Stomach (tissue), 9 donors: ENCODE measurements around the gene RGS19. TPM values are rescaled to one million over a fixed set of nuclear protein-coding genes. Genes with fewer than 3 reads are reported as not detected.
A peak's percentile ranks its signal among the peaks of the same experiment; 100 is the strongest.

ENCODE experiments used
- DNase-seq, 2 donors: peaks; one replicate each; pipeline versions ENCODE4 v3.0.0 to v3.0.0-alpha.2; 2013 to 2019
- H3K27ac ChIP-seq, 5 donors: fragments of 200-600 bp in 4 of 5; sonication (generic) in 4 of 5; one replicate each; pipeline ENCODE4 v1.5.1; 2013 to 2019; ENCODE audit warnings: mild to moderate bottlenecking in 1 of 5, moderate library complexity in 1 of 5
- H3K27me3 ChIP-seq, 3 donors: fragments of 200-600 bp; sonication (generic); one replicate each; pipeline ENCODE4 v1.5.1; 2017 to 2019; ENCODE audit warnings: mixed run types in 1 of 3
- H3K36me3 ChIP-seq, 4 donors: fragments of 200-600 bp; sonication (generic); 1 replicate in 3 of 4; 2 replicates in 1 of 4; pipeline ENCODE4 v1.5.1; 2016 to 2019
- H3K4me1 ChIP-seq, 4 donors: fragments of 200-600 bp; sonication (generic); one replicate each; pipeline ENCODE4 v1.5.1; 2016 to 2019
- H3K4me3 ChIP-seq, 4 donors: fragments of 200-600 bp; sonication (generic) in 3 of 4; one replicate each; pipeline ENCODE4 v1.5.1; 2016 to 2019; ENCODE audit warnings: mild to moderate bottlenecking in 1 of 4
- H3K9me3 ChIP-seq, 4 donors: fragments of 200-600 bp; sonication (generic); one replicate each; pipeline ENCODE4 v1.5.1; 2016 to 2019
- EP300 ChIP-seq: sonication (generic); formaldehyde crosslinking; IDR thresholded peaks from one replicate; pipeline ENCODE4 v1.6.1; 2017; ENCODE audit warnings: antibody characterized with exemption
- POLR2A ChIP-seq, 4 donors: fragments of 450-650 bp; IDR thresholded peaks; one replicate each; pipeline ENCODE4 v1.6.1; 2016; ENCODE audit warnings: antibody characterized with exemption in 4 of 4, control low read depth in 2 of 4, mild to moderate bottlenecking in 1 of 4, moderate library complexity in 1 of 4
- POLR2AphosphoS5 ChIP-seq, 3 donors: sonication (generic); formaldehyde crosslinking; IDR thresholded peaks; one replicate each; pipeline ENCODE4 v1.6.1; 2016; ENCODE audit warnings: antibody characterized with exemption in 3 of 3
- WGBS, 5 donors: extraction: QIAGEN DNeasy Blood & Tissue Kit in 3 of 5; methylation state at CpG; one replicate each; pipeline versions ENCODE4 v1.1.5 to v1.1.7; 2013 to 2018; 5-methylcytosine and 5-hydroxymethylcytosine counted together
- intact Hi-C: fragments of 100-400 bp; cut with DNase I; formaldehyde crosslinking; loops from one replicate; pipeline ENCODE4 v1.15.1; 2023; ENCODE audit warnings: low total_unique reads
- polyA plus RNA-seq, 3 donors: library from polyadenylated mRNA; stranded (reverse); fragments of 200-250 nt; gene quantifications; one replicate each; pipeline ENCODE4 v1.2.3, GENCODE V29; 2013
- total RNA-seq, 5 donors: library from RNA; depleted of rRNA; stranded (reverse); fragments of >200 nt; gene quantifications; one replicate each; pipeline versions ENCODE4 v1.1.0 to v1.2.3, GENCODE V29; 2014 to 2016
- TF ChIP-seq, protein P1 (sequence below), 7 experiments: fragments of 450-650 bp in 4 of 7; fragments of 200-600 bp in 3 of 7; sonication (generic) in 3 of 7; IDR thresholded peaks; one replicate each; pipeline ENCODE4 v1.5.1; 2016 to 2019; ENCODE audit warnings: antibody characterized with exemption in 7 of 7, control low read depth in 2 of 7, mild to moderate bottlenecking in 1 of 7
- donor health status: healthy with polysubstance abuse.
- donor health status: Bipolar disorder and iron deficiency.
- donor health status: healthy.

Gene RGS19
- total and polyA plus RNA-seq, 8 donors, result 3.1 to 17.2 (median 10.1) TPM; not detected in 3

DNA sequence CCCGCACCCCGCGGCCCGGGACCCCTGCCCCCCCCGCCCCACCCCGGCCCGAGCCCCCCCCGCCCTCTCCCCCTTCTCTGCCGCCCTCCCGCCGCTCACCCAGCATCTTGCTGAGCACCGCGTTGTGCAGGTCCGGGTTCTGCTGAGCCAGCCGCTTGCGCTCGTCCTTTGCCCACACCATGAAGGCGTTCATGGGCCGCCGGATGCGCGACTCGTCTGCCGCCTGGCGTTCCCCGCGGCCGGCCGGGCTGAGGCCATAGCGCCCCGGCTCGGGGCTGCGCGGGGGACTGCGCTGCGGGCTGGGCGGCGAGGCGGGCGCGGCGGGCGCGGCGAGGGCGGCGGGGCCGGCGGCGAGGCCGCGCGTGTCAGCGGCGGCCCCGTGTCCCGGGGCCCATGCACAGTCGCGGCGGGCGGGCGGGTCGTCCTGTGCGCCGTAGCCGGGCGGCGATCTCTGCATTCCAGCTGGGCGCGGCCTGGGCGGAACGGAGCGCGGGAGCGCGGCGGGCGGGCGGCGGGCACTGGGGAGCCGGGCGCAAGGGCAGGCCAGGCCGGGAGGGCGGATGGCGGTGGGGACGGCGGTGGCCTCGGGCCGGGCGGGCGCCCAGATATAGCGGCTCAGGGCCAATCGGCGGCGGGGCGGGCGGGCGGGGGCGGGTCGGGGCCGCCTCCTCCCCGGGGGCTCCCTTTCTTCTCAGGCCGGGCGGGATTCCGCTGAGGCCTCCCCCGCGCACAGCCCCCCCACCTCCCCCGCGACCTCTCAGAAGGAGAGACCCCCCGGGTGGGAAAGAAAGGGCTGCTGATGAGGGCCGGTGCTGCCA lies 30.0 kb downstream of the RGS19 start, which contains the start of gene SOX18:
Gene SOX18 (minus strand): TSS at position 580 of the 818 bp plus-strand sequence. CDS start 123 bp downstream, at position 457.
- peak within 1 kb of the TSS; percentile 18 to 79 (median 66) for H3K27ac ChIP-seq
- WGBS, 5 donors, result 0 to 12% (median 2%) methylated on average over 5 to 102 of the region's 111 CpGs

GRCh38 chr20:64048402-64049044 lies 30.8 kb downstream of the RGS19 start:
- Histone ChIP-seq H3K4me1 (peaks cover 17 to 24% (median 19%) of the 10 kb centered on the region in 4 donors), H3K36me3 (no peaks in the 10 kb centered on the region), H3K4me3 (peak overlapping the region; percentile 24 to 47 (median 35)), H3K27ac (peak overlapping the region in 1 of 5 donors; percentile 44), H3K27me3 (peaks cover 33 to 99% (median 76%) of the 10 kb centered on the region in 3 donors), H3K9me3 (no peaks in the 10 kb centered on the region)
- 3 to 8% (median 4%) methylated on average over 9 to 101 of the region's 101 CpGs; no CpG with 5 or more reads in 1 of the 5 donors for WGBS, 5 donors
- no peak for DNase-seq
- intact Hi-C loops, result no loop called here
- TF ChIP-seq POLR2A (IDR thresholded peaks at IDR 0.05) (no peak), EP300 (no peak), POLR2AphosphoS5 (IDR thresholded peaks at IDR 0.05) (no peak)
- TF ChIP-seq, protein P1, sequence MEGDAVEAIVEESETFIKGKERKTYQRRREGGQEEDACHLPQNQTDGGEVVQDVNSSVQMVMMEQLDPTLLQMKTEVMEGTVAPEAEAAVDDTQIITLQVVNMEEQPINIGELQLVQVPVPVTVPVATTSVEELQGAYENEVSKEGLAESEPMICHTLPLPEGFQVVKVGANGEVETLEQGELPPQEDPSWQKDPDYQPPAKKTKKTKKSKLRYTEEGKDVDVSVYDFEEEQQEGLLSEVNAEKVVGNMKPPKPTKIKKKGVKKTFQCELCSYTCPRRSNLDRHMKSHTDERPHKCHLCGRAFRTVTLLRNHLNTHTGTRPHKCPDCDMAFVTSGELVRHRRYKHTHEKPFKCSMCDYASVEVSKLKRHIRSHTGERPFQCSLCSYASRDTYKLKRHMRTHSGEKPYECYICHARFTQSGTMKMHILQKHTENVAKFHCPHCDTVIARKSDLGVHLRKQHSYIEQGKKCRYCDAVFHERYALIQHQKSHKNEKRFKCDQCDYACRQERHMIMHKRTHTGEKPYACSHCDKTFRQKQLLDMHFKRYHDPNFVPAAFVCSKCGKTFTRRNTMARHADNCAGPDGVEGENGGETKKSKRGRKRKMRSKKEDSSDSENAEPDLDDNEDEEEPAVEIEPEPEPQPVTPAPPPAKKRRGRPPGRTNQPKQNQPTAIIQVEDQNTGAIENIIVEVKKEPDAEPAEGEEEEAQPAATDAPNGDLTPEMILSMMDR (IDR thresholded peaks at IDR 0.05), result no peak

More for the DNA sequence above, 30.0 kb downstream of the RGS19 start, which contains the start of gene SOX18:
- H3K36me3 ChIP-seq, result no peaks in the 10 kb centered on the region
- peaks cover 33 to 100% (median 78%) of the 10 kb centered on the region in 3 donors for H3K27me3 ChIP-seq
- peak within 1 kb of the TSS; percentile 24 to 47 (median 35) for H3K4me3 ChIP-seq
- DNase-seq, result peak in 1 of 2 donors; percentile 73
- intact Hi-C loops, result no loop called here
- no peaks in the 10 kb centered on the region for H3K9me3 ChIP-seq
- no peak for TF ChIP-seq POLR2A (IDR thresholded peaks at IDR 0.05)
- peak in 2 of 3 donors; percentile 40 to 67 for TF ChIP-seq POLR2AphosphoS5 (IDR thresholded peaks at IDR 0.05)
- peaks cover 17 to 24% (median 19%) of the 10 kb centered on the region in 4 donors for H3K4me1 ChIP-seq

- no peak for DNase-seq
- H3K9me3 ChIP-seq, result no peaks in the 10 kb centered on the region
- WGBS, 5 donors, result 5 to 41% (median 16%) methylated on average over 12 to 49 of the region's 49 CpGs
- H3K4me1 ChIP-seq, result peaks cover 17 to 24% (median 19%) of the 10 kb centered on the region in 4 donors
- H3K36me3 ChIP-seq, result no peaks in the 10 kb centered on the region
- intact Hi-C loops, result no loop called here
- TF ChIP-seq POLR2A (IDR thresholded peaks at IDR 0.05), result no peak
- TF ChIP-seq, protein P1 (IDR thresholded peaks at IDR 0.05), result no peak
- TF ChIP-seq POLR2AphosphoS5 (IDR thresholded peaks at IDR 0.05), result no peak
- no peak for TF ChIP-seq EP300
- peak overlapping the region; percentile 24 to 47 (median 35) for H3K4me3 ChIP-seq
- H3K27me3 ChIP-seq, result peaks cover 33 to 99% (median 72%) of the 10 kb centered on the region in 3 donors
- H3K27ac ChIP-seq, result peak overlapping the region in 2 of 5 donors; percentile 5 to 44
Observed at GRCh38 chr20:64047968-64048401, 31.3 kb downstream of the RGS19 start.

- Histone ChIP-seq H3K9me3 (no peaks in the 10 kb centered on the region), H3K36me3 (no peaks in the 10 kb centered on the region), H3K4me1 (peaks cover 21 to 30% (median 25%) of the 10 kb centered on the region in 4 donors), H3K27ac (no peak overlapping the region), H3K4me3 (peak overlapping the region; percentile 24 to 47 (median 35)), H3K27me3 (peaks cover 33 to 99% (median 73%) of the 10 kb centered on the region in 3 donors)
- intact Hi-C loops, result no loop called here
- no peak for DNase-seq
- TF ChIP-seq POLR2AphosphoS5 (IDR thresholded peaks at IDR 0.05), result no peak
- TF ChIP-seq, protein P1 (IDR thresholded peaks at IDR 0.05), result no peak
- no peak for TF ChIP-seq EP300
- no peak for TF ChIP-seq POLR2A (IDR thresholded peaks at IDR 0.05)
- WGBS, 5 donors, result 74 to 89% (median 84%) methylated on average over 8 of the region's 8 CpGs
Observed at GRCh38 chr20:64047046-64047389, 32.3 kb downstream of the RGS19 start.
